Nephron progenitor cell (in vitro differentiated cells): ENCODE results near the gene SYTL3.

ENCODE experiments used
- DNase-seq: peaks from one replicate; pipeline ENCODE4 v3.0.0; 2021
- H3K27ac Mint-ChIP-seq: 2 replicates; pipeline ENCODE4 v1.8.0; 2021; ENCODE audit warnings: mild to moderate bottlenecking, moderate library complexity, mixed read lengths
- H3K27me3 Mint-ChIP-seq: 2 replicates; pipeline ENCODE4 v1.8.0; 2021; ENCODE audit warnings: mild to moderate bottlenecking, low read depth, mixed read lengths; ENCODE audit not compliant: poor library complexity
- H3K36me3 Mint-ChIP-seq: 2 replicates; pipeline ENCODE4 v1.8.0; 2021; ENCODE audit warnings: low read depth, mixed read lengths
- H3K4me1 Mint-ChIP-seq: 2 replicates; pipeline ENCODE4 v1.8.0; 2021; ENCODE audit warnings: mixed read lengths
- H3K4me3 Mint-ChIP-seq: 2 replicates; pipeline ENCODE4 v1.8.0; 2021; ENCODE audit warnings: mild to moderate bottlenecking, moderate library complexity, mixed read lengths
- H3K9me3 Mint-ChIP-seq: 2 replicates; pipeline ENCODE4 v1.8.0; 2021; ENCODE audit warnings: mild to moderate bottlenecking, moderate library complexity, mixed read lengths
- CTCF ChIP-seq: fragments of 200-600 bp; sonication (generic); IDR thresholded peaks from 2 replicates; pipeline ENCODE4 v1.5.0; 2021; ENCODE audit warnings: antibody characterized with exemption

SYTL3 gene

GRCh38 chr6:158756977-158757752, 107.3 kb downstream of the SYTL3 start:
- no peak for DNase-seq
- H3K27me3 Mint-ChIP-seq = no peaks in the 10 kb centered on the region
- peak overlapping the region; percentile 51 for H3K27ac Mint-ChIP-seq
- TF ChIP-seq CTCF = no peak
- H3K4me3 Mint-ChIP-seq = no peak overlapping the region
- H3K9me3 Mint-ChIP-seq = no peaks in the 10 kb centered on the region
- peaks cover 70% of the 10 kb centered on the region for H3K4me1 Mint-ChIP-seq
- no peaks in the 10 kb centered on the region for H3K36me3 Mint-ChIP-seq

DNA sequence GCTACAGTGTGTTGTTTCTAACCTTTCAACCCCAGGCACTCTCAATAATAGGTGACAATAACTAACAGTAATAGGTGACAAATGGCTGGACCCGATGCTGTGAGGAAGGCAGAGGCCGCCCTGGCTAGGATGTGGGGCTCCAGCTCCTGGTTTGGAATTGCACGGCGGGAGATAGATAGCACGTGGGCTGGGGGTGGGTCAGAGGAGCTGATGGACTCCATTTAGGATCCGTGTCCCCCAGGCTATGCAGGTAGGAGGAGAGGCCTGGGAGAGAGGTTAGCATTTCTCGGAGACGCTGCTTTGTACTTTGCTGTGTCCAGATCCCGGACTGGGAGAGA, 107.9 kb downstream of the SYTL3 start:
- Mint-ChIP-seq H3K27me3 (no peaks in the 10 kb centered on the region), H3K4me1 (peaks cover 70% of the 10 kb centered on the region), H3K36me3 (no peaks in the 10 kb centered on the region), H3K4me3 (no peak overlapping the region), H3K9me3 (no peaks in the 10 kb centered on the region), H3K27ac (peak overlapping the region; percentile 51)
- TF ChIP-seq CTCF = no peak
- no peak for DNase-seq

DNA sequence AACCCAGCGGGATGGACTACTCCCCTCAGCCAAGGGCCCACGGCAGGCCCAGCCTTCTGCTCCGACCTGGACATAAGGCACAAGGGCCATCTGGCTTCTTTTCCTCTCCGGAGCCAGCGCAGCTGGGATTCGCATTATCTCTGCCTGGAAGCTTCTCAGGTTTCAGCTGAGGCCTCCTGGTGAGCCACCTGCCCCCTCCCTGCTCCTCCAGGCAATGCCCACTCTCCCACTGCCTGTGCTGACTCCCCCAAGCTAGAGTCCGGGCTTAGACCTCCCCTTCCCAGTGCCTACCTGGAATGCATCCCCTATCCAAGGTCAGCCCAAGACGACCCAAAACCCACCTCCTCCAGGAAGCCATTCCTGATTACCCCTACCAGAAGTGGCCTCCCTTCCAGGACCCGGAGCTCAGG, 108.6 kb downstream of the SYTL3 start:
- DNase-seq = peak; percentile 70
- Mint-ChIP-seq H3K9me3 (no peaks in the 10 kb centered on the region), H3K4me3 (no peak overlapping the region), H3K36me3 (no peaks in the 10 kb centered on the region), H3K27me3 (no peaks in the 10 kb centered on the region), H3K4me1 (peaks cover 78% of the 10 kb centered on the region), H3K27ac (peak overlapping the region; percentile 27)
- no peak for TF ChIP-seq CTCF

DNA sequence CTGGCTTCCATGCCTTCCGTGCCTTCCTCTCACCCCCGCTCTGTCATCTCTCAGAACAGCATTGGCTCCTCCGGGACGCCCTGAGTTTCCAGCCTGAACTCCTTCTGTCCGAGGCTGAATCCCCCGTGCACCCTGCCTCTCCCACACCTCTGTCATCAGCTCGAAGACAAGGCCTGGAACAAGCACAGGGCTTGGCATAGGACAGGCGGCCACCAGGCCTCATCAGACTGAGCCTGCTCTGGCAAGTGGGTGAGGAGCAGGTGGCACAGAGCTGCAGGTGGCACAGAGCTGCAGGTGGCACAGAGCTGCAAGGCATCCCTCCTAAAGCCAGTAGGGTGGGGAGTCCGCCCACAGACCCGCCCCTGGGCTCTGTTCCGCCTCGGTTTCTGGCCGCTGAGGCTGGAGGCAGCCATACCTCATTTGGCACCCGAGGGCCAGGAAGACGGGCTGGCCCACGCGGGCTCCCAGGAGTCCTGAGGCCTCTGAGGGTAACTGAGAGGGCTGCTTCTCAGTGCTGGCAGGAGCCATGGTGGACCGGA, 109.2 kb downstream of the SYTL3 start:
- Mint-ChIP-seq H3K4me3 (no peak overlapping the region), H3K4me1 (peaks cover 83% of the 10 kb centered on the region)
- no peak for DNase-seq

DNA sequence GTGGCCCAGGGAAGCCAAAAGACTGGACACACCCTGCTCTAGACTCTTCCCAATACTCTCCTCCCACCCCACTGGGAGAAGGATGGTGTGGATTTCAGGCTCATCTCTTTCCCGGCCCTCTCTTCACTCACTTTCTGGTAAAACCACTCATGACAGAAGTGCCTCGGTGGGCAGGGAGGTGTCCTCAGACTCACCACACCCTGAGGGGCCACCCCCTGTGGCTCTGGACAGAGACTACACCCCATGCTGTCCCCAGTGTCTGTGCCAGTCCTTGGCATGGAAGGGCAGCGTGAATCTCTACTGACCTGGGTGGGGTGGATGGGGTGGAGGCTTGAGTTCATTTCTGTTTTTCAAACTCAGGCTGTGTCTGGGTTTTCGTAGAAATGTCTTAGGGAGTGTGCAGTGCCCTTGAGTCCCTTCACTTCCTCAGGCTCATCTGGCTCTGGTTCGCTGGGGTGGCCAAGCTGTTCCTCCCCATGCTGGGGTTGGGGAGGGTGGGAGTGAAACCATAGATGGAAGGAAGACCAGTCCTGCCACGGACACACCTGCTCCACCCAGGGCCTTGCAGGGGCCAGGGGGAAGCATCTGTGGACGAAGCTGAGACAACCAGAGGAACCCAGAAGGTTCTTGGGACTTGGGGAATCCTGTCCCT, 110.2 kb downstream of the SYTL3 start:
- H3K4me1 Mint-ChIP-seq = peaks cover 80% of the 10 kb centered on the region

More for the DNA sequence above, 109.2 kb downstream of the SYTL3 start:
- Mint-ChIP-seq H3K9me3 (no peaks in the 10 kb centered on the region), H3K36me3 (no peaks in the 10 kb centered on the region), H3K27me3 (peaks cover under 1% of the 10 kb centered on the region), H3K27ac (peak overlapping the region; percentile 27)
- no peak for TF ChIP-seq CTCF

More for the DNA sequence above, 110.2 kb downstream of the SYTL3 start:
- H3K27ac Mint-ChIP-seq = no peak overlapping the region
- TF ChIP-seq CTCF = no peak
- peaks cover 3% of the 10 kb centered on the region for H3K27me3 Mint-ChIP-seq
- DNase-seq = no peak
- H3K4me3 Mint-ChIP-seq = no peak overlapping the region
- H3K9me3 Mint-ChIP-seq = no peaks in the 10 kb centered on the region
- peaks cover 4% of the 10 kb centered on the region for H3K36me3 Mint-ChIP-seq
